Measurements from ENCODE around the gene ZNF768. TPM values are rescaled to one million over a fixed set of nuclear protein-coding genes. Genes with fewer than 3 reads are reported as not detected.

The ZNF768 gene
- total RNA-seq, 1 experiment from 2014 or later = 68.3 TPM

- H3K9me3 ChIP-seq (ENCODE audit: control insufficient read depth, insufficient read depth, low read depth, low read length) = no peaks in the 10 kb centered on the region
- DNase-seq (ENCODE audit: low read depth, low spot score) = peak; percentile 24
- no peaks in the 10 kb centered on the region for H3K27me3 ChIP-seq (ENCODE audit: control insufficient read depth, insufficient read depth, low read length)
- no peak overlapping the region for H3K4me3 ChIP-seq (ENCODE audit: low read depth in 2 of 2, low read length in 2 of 2)
- ChIA-PET POLR2A (no interaction called here), CTCF (no interaction called here)
- no TSS peak for BruUV-seq (replicated peaks)
- no peak for ATAC-seq
- TF ChIP-seq POLR2AphosphoS5 (IDR thresholded peaks at IDR 0.05; ENCODE audit: low read depth, low read length) (no peak), TCF7L2 (IDR thresholded peaks at IDR 0.05; ENCODE audit: low read depth, low read length) (peak; percentile 79), CTCF (IDR thresholded peaks at IDR 0.05) (no peak), REST (IDR thresholded peaks at IDR 0.05; ENCODE audit: insufficient read depth in 1 of 2, low read depth in 2 of 2, low read length in 1 of 2) (no peak)
- in situ Hi-C loops (cut with HindIII; ENCODE audit: low pct_unique_long_range_greater_than_20kb, low sequenced_read_pairs) = no loop called here
- no peak overlapping the region for H3K27ac ChIP-seq (ENCODE audit: low read length)
- intact Hi-C loops (cut with micrococcal nuclease; ENCODE audit: unreplicated experiment) = no loop called here
- peaks cover 9% of the 10 kb centered on the region for H3K4me1 ChIP-seq (ENCODE audit: control insufficient read depth, insufficient read depth, low read length)
- H3K36me3 ChIP-seq (ENCODE audit: control insufficient read depth, insufficient read depth, low read length) = no peaks in the 10 kb centered on the region
These were observed 41.7 kb upstream of the ZNF768 start for GRCh38 chr16:30567991-30568638.

DNA sequence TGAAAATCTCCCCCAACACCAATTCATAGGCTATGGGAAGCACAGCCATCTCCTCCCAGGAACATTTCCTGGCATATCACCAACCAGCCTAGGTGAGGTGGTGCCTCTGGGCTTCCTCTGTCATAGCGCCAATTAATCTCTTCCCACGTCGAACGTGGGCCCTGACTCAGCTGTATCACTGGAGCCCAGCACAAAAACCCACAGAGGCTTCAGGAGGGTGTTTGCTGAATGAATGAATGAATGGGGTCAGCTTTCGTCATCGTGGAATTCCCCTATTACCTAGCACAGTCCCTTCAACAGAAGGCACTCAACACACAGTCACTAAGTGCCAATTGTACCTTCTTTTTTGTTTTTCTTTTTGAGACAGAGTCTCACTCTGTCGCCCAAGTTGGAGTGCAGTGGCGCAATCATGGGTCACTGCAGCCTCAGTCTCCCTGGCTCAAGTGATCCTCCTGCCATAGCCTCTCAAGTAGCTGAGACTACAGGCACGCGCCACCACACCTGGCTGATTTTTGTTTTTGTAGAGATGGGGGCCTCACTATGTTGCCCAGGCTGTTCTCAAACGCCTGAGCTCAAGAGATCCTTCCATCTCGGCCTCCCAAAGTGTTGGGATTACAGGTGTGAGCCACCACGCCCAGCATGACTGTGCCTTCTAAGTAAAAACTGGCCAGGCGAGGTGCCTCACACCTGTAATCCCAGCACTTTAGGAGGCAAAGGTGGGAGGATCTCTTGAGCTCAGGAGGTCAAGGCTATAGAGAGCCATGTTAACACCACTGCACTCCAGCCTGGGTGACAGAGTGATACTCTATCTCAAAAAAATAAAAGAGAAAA, 41.0 kb upstream of the ZNF768 start:
- Histone ChIP-seq H3K27me3 (ENCODE audit: control insufficient read depth, insufficient read depth, low read length) (no peaks in the 10 kb centered on the region), H3K9me3 (ENCODE audit: control insufficient read depth, insufficient read depth, low read depth, low read length) (no peaks in the 10 kb centered on the region), H3K36me3 (ENCODE audit: control insufficient read depth, insufficient read depth, low read length) (no peaks in the 10 kb centered on the region), H3K4me3 (ENCODE audit: low read depth in 2 of 2, low read length in 2 of 2) (no peak overlapping the region), H3K27ac (ENCODE audit: low read length) (no peak overlapping the region), H3K4me1 (ENCODE audit: control insufficient read depth, insufficient read depth, low read length) (peaks cover 9% of the 10 kb centered on the region)
- TF ChIP-seq TCF7L2 (IDR thresholded peaks at IDR 0.05; ENCODE audit: low read depth, low read length) (no peak), POLR2AphosphoS5 (IDR thresholded peaks at IDR 0.05; ENCODE audit: low read depth, low read length) (no peak), CTCF (IDR thresholded peaks at IDR 0.05) (no peak), REST (IDR thresholded peaks at IDR 0.05; ENCODE audit: insufficient read depth in 1 of 2, low read depth in 2 of 2, low read length in 1 of 2) (no peak), SIN3A (IDR thresholded peaks at IDR 0.05; ENCODE audit: borderline replicate concordance, insufficient read depth, low read depth, low read length) (no peak)
- POLR2A ChIA-PET = no interaction called here
- DNase-seq (ENCODE audit: low read depth, low spot score) = no peak
- no peak for ATAC-seq
- intact Hi-C loops (cut with micrococcal nuclease; ENCODE audit: unreplicated experiment) (no loop called here), in situ Hi-C loops (cut with HindIII; ENCODE audit: low pct_unique_long_range_greater_than_20kb, low sequenced_read_pairs) (no loop called here)
- BruUV-seq (replicated peaks) = no TSS peak
- CTCF ChIA-PET = no interaction called here
